ENCODE measurements around the gene CLHC1.
"Not testable (repeated sequence)": the region's sequence is repeated elsewhere in the genome, so short reads cannot be mapped to it uniquely, and the experiment has no call there.

The CLHC1 gene

DNA sequence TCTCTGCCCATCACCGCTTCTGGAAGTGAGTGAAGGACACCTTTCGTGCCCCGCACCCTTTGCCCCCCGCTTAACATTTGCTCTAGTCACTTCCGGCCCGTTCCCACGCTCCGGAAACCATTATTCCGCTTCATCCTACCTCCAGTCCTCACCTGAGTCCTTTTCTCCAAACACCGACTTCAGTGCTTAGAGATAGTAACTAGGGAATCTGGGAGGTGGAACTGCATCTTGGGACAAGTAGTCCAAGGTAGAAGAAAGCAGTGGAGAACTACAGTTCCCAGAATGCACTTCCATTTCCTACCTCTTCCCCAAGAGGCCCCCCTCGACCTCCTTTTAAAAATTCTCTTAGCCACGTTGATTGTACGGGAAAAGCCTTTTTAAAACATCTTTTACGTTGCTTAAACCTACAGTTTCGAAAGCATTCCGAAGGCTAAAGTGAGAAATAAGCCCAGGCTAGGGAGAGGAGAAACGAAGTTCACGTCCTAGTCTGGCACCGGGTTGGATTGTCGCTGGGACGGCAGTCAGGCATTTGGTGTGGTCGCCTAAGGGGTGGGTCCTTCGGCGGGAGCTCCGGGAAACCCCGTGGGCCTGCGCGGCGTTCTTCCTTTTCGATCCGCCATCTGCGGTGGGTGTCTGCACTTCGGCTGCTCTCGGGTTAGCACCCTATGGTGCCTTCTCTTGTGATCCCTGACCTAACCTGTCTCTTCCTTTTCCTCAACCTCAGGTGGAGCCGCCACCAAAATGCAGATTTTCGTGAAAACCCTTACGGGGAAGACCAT, at the start of gene CLHC1, which contains the start of gene RPS27A:
Gene CLHC1 (minus strand): TSS at position 210 of the 779 bp plus-strand sequence. CDS start 9,882 bp downstream, outside the sequence.
Gene RPS27A (plus strand): TSS at position 605 of the 779 bp plus-strand sequence. CDS start 137 bp downstream, at position 742.
- peak within 1 kb of the TSS; percentile 94 for H3K9ac ChIP-seq (ENCODE audit: low read length)
- H3K36me3 ChIP-seq (ENCODE audit: control insufficient read depth, insufficient read depth, low read length), result no peaks in the 10 kb centered on the region
- H3K9me3 ChIP-seq (ENCODE audit: control insufficient read depth, low read length), result no peaks in the 10 kb centered on the region
- H3K27me3 ChIP-seq (ENCODE audit: control insufficient read depth, insufficient read depth, low read length), result no peaks in the 10 kb centered on the region
- peak within 1 kb of the TSS; percentile 95 for H3K4me3 ChIP-seq (ENCODE audit: low read length)
- peaks cover 12% of the 10 kb centered on the region for H3K4me1 ChIP-seq (ENCODE audit: control insufficient read depth, insufficient read depth, low read length)

DNA sequence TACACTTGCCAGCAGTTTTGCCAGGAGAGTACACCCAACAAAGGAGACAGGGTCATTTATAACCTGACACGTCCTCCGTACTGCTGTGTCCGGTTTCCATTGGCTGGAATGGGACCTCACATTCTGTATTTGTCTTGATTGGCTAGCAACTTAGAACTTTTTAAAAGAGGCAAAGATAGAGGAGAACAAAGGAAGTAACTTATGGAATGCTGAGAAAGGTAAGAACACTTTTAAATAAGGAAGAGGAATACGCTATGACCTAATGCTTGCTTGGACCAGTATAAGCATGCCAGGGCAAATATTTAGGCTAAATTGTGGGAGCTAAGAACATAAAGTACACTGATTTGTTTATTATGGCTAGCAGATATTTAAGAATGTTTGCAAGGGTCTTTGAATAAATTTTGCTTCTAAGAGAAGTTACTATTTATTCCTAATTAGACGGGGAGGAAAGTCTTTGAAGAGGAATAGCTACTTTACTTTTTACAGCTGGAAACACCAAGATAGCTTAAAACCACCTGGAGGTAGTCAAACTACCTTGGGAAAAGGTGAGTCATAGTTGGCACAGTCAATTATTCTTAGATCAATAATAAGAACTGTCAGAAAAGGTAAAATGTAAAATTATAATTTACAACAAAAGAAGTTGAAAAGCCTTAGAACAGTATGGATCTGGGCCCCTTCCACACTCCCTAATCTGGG, 48.9 kb upstream of the CLHC1 start:
- H3K4me3 ChIP-seq (ENCODE audit: low read length); H3K27me3 ChIP-seq (ENCODE audit: control insufficient read depth, insufficient read depth, low read length); H3K9me3 ChIP-seq (ENCODE audit: control insufficient read depth, low read length); H3K36me3 ChIP-seq (ENCODE audit: control insufficient read depth, insufficient read depth, low read length); H3K9ac ChIP-seq (ENCODE audit: low read length): not testable (repeated sequence)
- peaks cover 12% of the 10 kb centered on the region for H3K4me1 ChIP-seq (ENCODE audit: control insufficient read depth, insufficient read depth, low read length)

DNA sequence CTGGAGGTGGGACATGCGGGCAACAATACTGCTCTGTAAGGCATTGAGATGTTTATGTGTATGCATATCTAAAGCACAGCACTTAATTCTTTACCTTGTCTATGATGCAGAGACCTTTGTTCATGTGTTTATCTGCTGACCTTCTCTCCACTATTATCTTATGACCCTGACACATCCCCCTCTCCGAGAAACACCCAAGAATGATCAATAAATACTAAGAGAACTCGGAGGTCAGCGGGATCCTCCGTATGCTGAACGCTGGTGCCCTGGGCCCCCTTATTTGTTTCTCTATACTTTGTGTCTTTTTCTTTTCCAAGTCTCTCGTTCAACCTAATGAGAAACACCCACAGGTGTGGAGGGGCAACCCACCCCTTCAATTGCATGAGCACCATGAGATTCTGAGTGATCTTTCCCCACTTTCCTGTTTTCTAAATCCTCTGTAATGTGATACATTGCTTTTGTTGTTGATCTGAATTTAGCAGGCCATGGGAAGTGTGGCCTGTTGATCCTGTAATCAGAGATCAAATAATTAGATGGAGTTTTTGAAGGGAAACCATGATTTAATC, 47.8 kb upstream of the CLHC1 start:
- H3K36me3 ChIP-seq (ENCODE audit: control insufficient read depth, insufficient read depth, low read length); H3K9me3 ChIP-seq (ENCODE audit: control insufficient read depth, low read length); H3K4me3 ChIP-seq (ENCODE audit: low read length); H3K27me3 ChIP-seq (ENCODE audit: control insufficient read depth, insufficient read depth, low read length); H3K9ac ChIP-seq (ENCODE audit: low read length): not testable (repeated sequence)
- H3K4me1 ChIP-seq (ENCODE audit: control insufficient read depth, insufficient read depth, low read length), result peaks cover 12% of the 10 kb centered on the region

DNA sequence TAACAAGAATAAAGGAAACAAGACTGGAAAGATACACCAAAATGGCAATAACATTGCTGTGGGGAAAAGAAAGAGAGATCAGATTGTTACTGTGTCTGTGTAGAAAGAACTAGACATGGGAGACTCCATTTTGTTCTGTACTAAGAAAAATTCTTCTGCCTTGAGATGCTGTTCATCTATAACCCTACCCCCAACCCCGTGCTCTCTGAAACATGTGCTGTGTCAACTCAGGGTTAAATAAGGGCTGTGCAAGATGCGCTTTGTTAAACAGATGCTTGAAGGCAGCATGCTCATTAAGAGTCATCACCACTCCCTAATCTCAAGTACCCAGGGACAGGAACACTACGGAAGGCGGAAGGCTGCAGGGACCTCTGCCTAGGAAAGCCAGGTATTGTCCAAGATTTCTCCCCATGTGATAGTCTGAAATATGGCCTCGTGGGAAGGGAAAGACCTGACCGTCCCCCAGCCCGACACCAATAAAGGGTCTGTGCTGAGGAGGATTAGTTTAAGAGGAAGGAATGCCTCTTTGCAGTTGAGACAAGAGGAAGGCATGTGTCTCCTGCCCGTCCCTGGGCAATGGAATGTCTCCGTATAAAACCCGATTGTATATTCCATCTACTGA, 47.2 kb upstream of the CLHC1 start:
- H3K4me3 ChIP-seq (ENCODE audit: low read length); H3K9me3 ChIP-seq (ENCODE audit: control insufficient read depth, low read length); H3K27me3 ChIP-seq (ENCODE audit: control insufficient read depth, insufficient read depth, low read length); H3K9ac ChIP-seq (ENCODE audit: low read length); H3K36me3 ChIP-seq (ENCODE audit: control insufficient read depth, insufficient read depth, low read length): not testable (repeated sequence)
- H3K4me1 ChIP-seq (ENCODE audit: control insufficient read depth, insufficient read depth, low read length), result peaks cover 12% of the 10 kb centered on the region

DNA sequence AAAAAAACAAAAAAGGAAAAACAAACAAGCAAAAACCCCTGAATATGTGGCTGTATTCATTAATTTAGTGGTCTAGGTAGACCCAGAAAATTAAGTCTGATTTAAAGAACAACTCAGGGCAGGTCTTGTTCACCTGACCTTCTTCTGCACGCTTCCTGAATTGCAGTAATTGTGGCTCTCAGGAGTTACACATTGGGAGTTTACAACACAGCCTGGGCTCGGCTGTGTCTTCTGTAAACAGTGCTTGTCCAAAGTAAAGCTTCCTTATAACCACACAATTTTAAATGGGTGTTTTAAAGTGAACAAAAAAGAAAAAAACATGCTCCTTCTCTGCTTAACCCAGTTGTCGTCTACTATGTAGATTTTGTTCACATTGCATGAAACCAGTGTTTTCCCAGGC, 45.2 kb upstream of the CLHC1 start:
- H3K36me3 ChIP-seq (ENCODE audit: control insufficient read depth, insufficient read depth, low read length), result no peaks in the 10 kb centered on the region
- no peak overlapping the region for H3K9ac ChIP-seq (ENCODE audit: low read length)
- H3K4me3 ChIP-seq (ENCODE audit: low read length), result no peak overlapping the region
- no peaks in the 10 kb centered on the region for H3K27me3 ChIP-seq (ENCODE audit: control insufficient read depth, insufficient read depth, low read length)
- peaks cover 8% of the 10 kb centered on the region for H3K4me1 ChIP-seq (ENCODE audit: control insufficient read depth, insufficient read depth, low read length)
- no peaks in the 10 kb centered on the region for H3K9me3 ChIP-seq (ENCODE audit: control insufficient read depth, low read length)

DNA sequence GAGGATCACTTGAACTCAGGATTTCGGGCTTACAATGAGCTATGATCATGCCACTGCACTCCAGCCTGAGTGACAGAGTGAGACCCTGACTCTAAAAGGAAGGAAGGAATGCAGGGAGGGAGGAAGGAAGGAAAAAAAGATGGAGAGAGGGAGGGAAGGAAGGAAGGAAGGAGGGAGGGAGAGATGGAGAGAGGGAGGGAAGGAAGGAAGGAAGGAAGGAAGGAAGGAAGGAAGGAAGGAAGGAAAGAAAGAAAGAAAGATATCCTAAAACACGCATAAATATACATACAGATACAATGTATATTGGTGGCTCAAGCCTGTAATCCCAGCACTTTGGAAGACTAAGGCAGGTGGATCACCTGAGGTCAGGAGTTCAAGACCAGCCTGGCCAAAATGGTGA, 42.3 kb upstream of the CLHC1 start:
- not testable (repeated sequence) for H3K4me1 ChIP-seq (ENCODE audit: control insufficient read depth, insufficient read depth, low read length); H3K27me3 ChIP-seq (ENCODE audit: control insufficient read depth, insufficient read depth, low read length); H3K9ac ChIP-seq (ENCODE audit: low read length); H3K9me3 ChIP-seq (ENCODE audit: control insufficient read depth, low read length); H3K4me3 ChIP-seq (ENCODE audit: low read length); H3K36me3 ChIP-seq (ENCODE audit: control insufficient read depth, insufficient read depth, low read length)

DNA sequence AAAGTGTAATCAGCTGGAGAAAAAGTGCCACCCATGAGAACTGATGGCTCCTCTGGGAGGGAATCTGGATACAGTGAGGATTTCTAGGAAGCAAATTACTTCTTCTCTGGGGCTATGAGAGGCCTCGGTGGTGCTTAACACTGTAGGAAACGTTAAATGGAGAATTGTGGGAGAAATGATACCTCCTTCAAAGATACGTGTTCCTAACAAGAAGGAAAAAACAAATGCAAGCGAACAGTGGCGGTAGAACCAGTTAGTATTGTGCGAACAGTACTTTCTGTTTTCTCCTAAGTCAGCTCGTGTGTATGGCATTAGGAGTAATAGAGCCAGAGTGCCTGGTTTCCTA, 37.5 kb upstream of the CLHC1 start:
- Histone ChIP-seq H3K4me3 (ENCODE audit: low read length) (peak overlapping the region; percentile 80), H3K36me3 (ENCODE audit: control insufficient read depth, insufficient read depth, low read length) (no peaks in the 10 kb centered on the region), H3K4me1 (ENCODE audit: control insufficient read depth, insufficient read depth, low read length) (peaks cover 9% of the 10 kb centered on the region), H3K27me3 (ENCODE audit: control insufficient read depth, insufficient read depth, low read length) (no peaks in the 10 kb centered on the region), H3K9ac (ENCODE audit: low read length) (peak overlapping the region; percentile 81), H3K9me3 (ENCODE audit: control insufficient read depth, low read length) (no peaks in the 10 kb centered on the region)

DNA sequence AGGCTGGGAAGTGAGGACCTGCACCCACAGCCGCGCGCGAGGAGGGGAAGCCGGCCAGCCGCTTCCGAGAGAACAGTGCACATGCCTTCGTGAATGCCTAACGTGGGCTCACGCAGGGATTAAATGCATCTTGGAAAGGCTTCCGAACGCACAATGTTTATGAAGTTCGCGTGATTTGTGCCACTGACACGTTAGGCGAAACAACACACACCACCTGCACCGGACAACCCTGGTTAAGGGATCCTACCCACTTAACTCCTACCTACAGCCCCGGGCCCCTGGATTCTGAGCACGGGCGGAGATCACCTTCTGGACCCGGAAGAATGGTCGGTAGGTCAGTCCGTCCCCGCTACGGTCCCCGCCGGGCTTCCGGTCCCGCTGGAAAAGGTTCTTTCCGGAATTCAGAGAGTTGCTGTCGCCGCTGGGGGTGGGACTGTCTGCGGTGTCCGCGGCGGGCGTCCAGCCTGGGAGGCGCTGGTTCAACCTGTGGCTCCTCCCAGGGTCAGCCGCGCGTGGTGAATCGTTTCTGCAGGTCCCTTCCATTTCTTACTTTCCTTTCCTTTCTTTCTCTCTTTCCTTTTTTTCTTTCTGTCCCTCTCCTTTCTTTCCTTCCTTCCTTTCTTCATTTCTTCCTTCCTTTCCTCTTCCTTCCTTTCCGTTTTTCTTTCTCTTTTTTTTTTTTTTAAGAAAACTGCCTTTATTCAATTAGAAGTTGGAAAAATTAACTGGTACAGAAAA, 37.0 kb upstream of the CLHC1 start, which contains the start of gene MTIF2:
Gene MTIF2 (minus strand): TSS at position 325 of the 738 bp plus-strand sequence. CDS start 5,373 bp downstream, outside the sequence.
- H3K4me1 ChIP-seq (ENCODE audit: control insufficient read depth, insufficient read depth, low read length), result peaks cover 9% of the 10 kb centered on the region

DNA sequence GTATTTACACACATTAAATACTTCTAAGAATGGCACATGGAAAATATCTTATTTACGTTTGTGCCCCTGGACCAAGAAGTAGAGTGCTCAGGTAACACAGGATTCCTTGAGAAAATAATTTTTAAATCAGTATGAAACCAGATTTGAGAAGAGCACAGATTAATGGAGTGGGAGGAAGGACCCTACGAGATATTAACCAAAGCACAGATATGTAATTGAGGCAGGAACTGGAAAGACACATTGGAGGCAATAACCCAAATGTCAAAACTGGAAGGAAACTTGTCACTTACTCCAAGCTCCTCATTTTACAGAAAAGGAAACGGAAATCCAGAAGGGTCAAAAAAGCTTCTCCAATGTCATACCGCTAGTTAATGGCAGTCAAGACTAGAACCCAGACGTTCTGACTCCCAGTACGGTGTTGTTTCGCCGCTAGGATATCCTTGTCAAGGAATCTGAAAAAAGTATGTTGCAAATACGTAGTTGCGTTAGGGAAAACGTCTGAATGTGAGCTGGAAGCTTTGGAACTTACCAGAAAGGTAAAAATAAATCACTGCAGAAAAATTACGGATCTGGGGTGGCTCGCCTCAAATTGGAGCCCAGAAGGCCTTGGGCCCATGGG, 36.3 kb upstream of the CLHC1 start:
- H3K4me3 ChIP-seq (ENCODE audit: low read length), result peak overlapping the region; percentile 80
- no peaks in the 10 kb centered on the region for H3K27me3 ChIP-seq (ENCODE audit: control insufficient read depth, insufficient read depth, low read length)
- no peaks in the 10 kb centered on the region for H3K9me3 ChIP-seq (ENCODE audit: control insufficient read depth, low read length)
- peaks cover 9% of the 10 kb centered on the region for H3K4me1 ChIP-seq (ENCODE audit: control insufficient read depth, insufficient read depth, low read length)
- H3K9ac ChIP-seq (ENCODE audit: low read length), result peak overlapping the region; percentile 81
- no peaks in the 10 kb centered on the region for H3K36me3 ChIP-seq (ENCODE audit: control insufficient read depth, insufficient read depth, low read length)

More for the DNA sequence above, 37.0 kb upstream of the CLHC1 start, which contains the start of gene MTIF2:
- Histone ChIP-seq H3K27me3 (ENCODE audit: control insufficient read depth, insufficient read depth, low read length) (no peaks in the 10 kb centered on the region), H3K4me3 (ENCODE audit: low read length) (peak within 1 kb of the TSS; percentile 80), H3K36me3 (ENCODE audit: control insufficient read depth, insufficient read depth, low read length) (no peaks in the 10 kb centered on the region), H3K9me3 (ENCODE audit: control insufficient read depth, low read length) (no peaks in the 10 kb centered on the region), H3K9ac (ENCODE audit: low read length) (peak within 1 kb of the TSS; percentile 81)

DNA sequence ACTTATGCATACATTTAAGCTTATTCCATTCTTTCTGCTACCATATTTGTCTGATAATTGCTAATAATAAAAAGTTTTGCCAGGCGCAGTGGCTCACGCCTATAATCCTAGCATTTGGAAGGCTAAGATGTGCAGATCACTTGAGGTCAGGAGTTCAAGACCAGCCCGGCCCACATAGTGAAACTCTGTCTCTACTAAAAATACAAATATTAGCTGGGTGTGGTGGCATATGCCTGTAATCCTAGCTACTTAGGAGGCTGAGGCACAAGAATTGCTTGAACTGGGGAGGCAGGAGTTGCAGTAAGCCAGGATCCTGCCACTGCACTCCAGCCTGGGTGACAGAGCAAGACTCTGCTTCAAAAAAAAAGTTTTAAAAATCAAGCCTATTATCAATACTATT, 27.5 kb upstream of the CLHC1 start:
- H3K36me3 ChIP-seq (ENCODE audit: control insufficient read depth, insufficient read depth, low read length); H3K9me3 ChIP-seq (ENCODE audit: control insufficient read depth, low read length); H3K4me3 ChIP-seq (ENCODE audit: low read length); H3K9ac ChIP-seq (ENCODE audit: low read length); H3K4me1 ChIP-seq (ENCODE audit: control insufficient read depth, insufficient read depth, low read length); H3K27me3 ChIP-seq (ENCODE audit: control insufficient read depth, insufficient read depth, low read length): not testable (repeated sequence)

DNA sequence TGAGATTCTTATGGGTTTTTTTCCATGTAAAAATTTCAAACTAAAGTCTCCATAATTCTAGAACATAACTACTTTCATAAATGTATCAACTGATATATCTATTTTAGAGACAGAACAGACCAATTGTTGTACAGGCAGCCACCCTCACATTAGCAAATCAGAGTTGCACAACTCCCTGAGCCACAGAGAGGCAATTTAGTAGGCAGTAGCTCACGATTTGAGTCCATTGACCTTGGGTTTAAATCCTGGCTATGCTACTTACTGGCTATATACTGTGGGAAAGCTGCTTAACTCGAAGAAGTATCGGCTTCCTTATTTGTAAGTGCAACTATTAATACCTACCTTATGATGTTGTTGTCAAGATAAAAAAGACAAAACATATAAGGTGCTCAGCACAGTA, 20.7 kb upstream of the CLHC1 start:
- Histone ChIP-seq H3K36me3 (ENCODE audit: control insufficient read depth, insufficient read depth, low read length) (no peaks in the 10 kb centered on the region), H3K27me3 (ENCODE audit: control insufficient read depth, insufficient read depth, low read length) (no peaks in the 10 kb centered on the region), H3K9ac (ENCODE audit: low read length) (no peak overlapping the region), H3K4me1 (ENCODE audit: control insufficient read depth, insufficient read depth, low read length) (no peaks in the 10 kb centered on the region), H3K4me3 (ENCODE audit: low read length) (no peak overlapping the region), H3K9me3 (ENCODE audit: control insufficient read depth, low read length) (no peaks in the 10 kb centered on the region)

All from mucosa of stomach (tissue), 1 donor.